SK-N-SH (cell line): ENCODE measurements around the gene ZGPAT. TPM values are rescaled to one million over a fixed set of nuclear protein-coding genes. Genes with fewer than 3 reads are reported as not detected.
A peak's percentile ranks its signal among the peaks of the same experiment; 100 is the strongest.

Experiments used
- CTCF ChIA-PET: fragments of 300-600, 350-600 bp; formaldehyde crosslinking; extraction: SDS; loops from one replicate; lab custom pipeline; 2021; lab: Yijun Ruan, JAX
- POLR2A ChIA-PET: fragments of 350-600 bp; sonication (Branson Sonifier 250); formaldehyde crosslinking; extraction: SDS; loops from one replicate; lab custom pipeline; 2020; ENCODE audit warnings: antibody characterized with exemption, inconsistent platforms; lab: Yijun Ruan, JAX
- DNase-seq: peaks from one replicate; pipeline ENCODE4 v3.0.0; 2012
- H2AFZ ChIP-seq: fragments of 200-600 bp; sonication (generic); 2 replicates; pipeline ENCODE4 v1.8.1; 2016; ENCODE audit warnings: antibody characterized with exemption, mild to moderate bottlenecking, low read depth
- H3F3A ChIP-seq: fragments of 200-600 bp; sonication (generic); replicated peaks from 2 replicates; pipeline ENCODE3; 2016; ENCODE audit warnings: antibody characterized with exemption, mild to moderate bottlenecking; ENCODE audit not compliant: insufficient read depth
- H3K27ac ChIP-seq, 2 experiments: fragments of 200-500 bp in 1 of 2; fragments of 200-600 bp in 1 of 2; sonication (Bioruptor generic) in 1 of 2; sonication (generic), shearing (Covaris generic) in 1 of 2; 2 replicates each; pipeline versions ENCODE4 v1.5.1 to v1.6.1; 2014 to 2016; ENCODE audit warnings: low read depth in 2 of 2, inconsistent platforms in 1 of 2, low read length in 1 of 2, mild to moderate bottlenecking in 1 of 2, mixed read lengths in 1 of 2
- H3K27me3 ChIP-seq: fragments of 200-600 bp; sonication (generic), shearing (Covaris generic); 2 replicates; pipeline ENCODE4 v1.6.1; 2016; ENCODE audit warnings: mixed run types; ENCODE audit not compliant: insufficient read depth
- H3K36me3 ChIP-seq, 2 experiments: fragments of 200-500 bp in 1 of 2; fragments of 200-600 bp in 1 of 2; sonication (Bioruptor generic) in 1 of 2; sonication (generic) in 1 of 2; replicated peaks in 1 of 2; 2 replicates each; pipeline versions ENCODE3 to v1.5.1; 2014 to 2016; ENCODE audit warnings: low read length in 1 of 2, mild to moderate bottlenecking in 1 of 2; ENCODE audit not compliant: insufficient read depth in 2 of 2, control insufficient read depth in 1 of 2
- H3K4me1 ChIP-seq, 2 experiments: fragments of 200-500 bp in 1 of 2; fragments of 200-600 bp in 1 of 2; sonication (Bioruptor generic) in 1 of 2; sonication (generic), shearing (Covaris generic) in 1 of 2; 2 replicates each; pipeline versions ENCODE4 v1.5.1 to v1.6.1; 2014 to 2016; ENCODE audit warnings: low read depth in 1 of 2, low read length in 1 of 2, mixed run types in 1 of 2; ENCODE audit not compliant: insufficient read depth in 2 of 2, control insufficient read depth in 1 of 2
- H3K4me2 ChIP-seq: fragments of 200-600 bp; sonication (generic), shearing (Covaris generic); 2 replicates; pipeline ENCODE4 v1.6.1; 2017; ENCODE audit warnings: mixed run types
- H3K4me3 ChIP-seq, 2 experiments: fragments of 200-500 bp in 1 of 2; fragments of 200-600 bp in 1 of 2; sonication (Bioruptor generic) in 1 of 2; sonication (generic), shearing (Covaris generic) in 1 of 2; 2 replicates each; pipeline versions ENCODE4 v1.5.1 to v1.8.1; 2014 to 2016; ENCODE audit warnings: low read depth in 2 of 2, inconsistent platforms in 1 of 2, low read length in 1 of 2, mild to moderate bottlenecking in 1 of 2, mixed read lengths in 1 of 2, moderate library complexity in 1 of 2
- H3K79me2 ChIP-seq: fragments of 200-600 bp; sonication (generic); 2 replicates; pipeline ENCODE4 v1.8.1; 2017; ENCODE audit warnings: mild to moderate bottlenecking; ENCODE audit not compliant: insufficient read depth
- H3K9ac ChIP-seq: fragments of 200-600 bp; sonication (generic); 2 replicates; pipeline ENCODE4 v1.6.1; 2017; ENCODE audit warnings: mixed run types
- H3K9me2 ChIP-seq: fragments of 200-600 bp; sonication (generic); 2 replicates; pipeline ENCODE4 v1.6.1; 2017; ENCODE audit warnings: mixed run types
- H3K9me3 ChIP-seq: fragments of 200-600 bp; sonication (generic); 2 replicates; pipeline ENCODE4 v1.6.1; 2017; ENCODE audit warnings: mixed run types, mild to moderate bottlenecking, moderate library complexity
- H4K20me1 ChIP-seq: fragments of 200-600 bp; sonication (generic); 2 replicates; pipeline ENCODE4 v1.6.1; 2017; ENCODE audit warnings: mild to moderate bottlenecking, mixed run types; ENCODE audit not compliant: insufficient read depth
- ELF1 ChIP-seq: IDR thresholded peaks from 2 replicates; pipeline ENCODE4 v1.4.0; 2012
- EP300 ChIP-seq, 2 experiments: IDR thresholded peaks; 2 replicates each; pipeline versions ENCODE4 v1.4.0 to v1.6.1; 2012; ENCODE audit warnings: borderline replicate concordance in 1 of 2, low read depth in 1 of 2, low read length in 1 of 2
- EZH2phosphoT487 ChIP-seq: fragments of 200-600 bp; sonication (generic); IDR thresholded peaks from 2 replicates; pipeline ENCODE4 v1.6.1; 2017; ENCODE audit warnings: low read depth, mixed run types, mild to moderate bottlenecking, antibody characterized with exemption, moderate library complexity, borderline replicate concordance
- FOXM1 ChIP-seq: IDR thresholded peaks from 2 replicates; pipeline ENCODE4 v1.4.0; 2012; ENCODE audit warnings: low read depth, mild to moderate bottlenecking
- GABPA ChIP-seq: IDR thresholded peaks from 2 replicates; pipeline ENCODE4 v1.4.0; 2012; ENCODE audit warnings: low read depth, mild to moderate bottlenecking
- MEF2A ChIP-seq: IDR thresholded peaks from 2 replicates; pipeline ENCODE4 v1.4.0; 2012; ENCODE audit warnings: low read depth, borderline replicate concordance
- MXI1 ChIP-seq: IDR thresholded peaks from 2 replicates; pipeline ENCODE4 v1.6.1; 2012; ENCODE audit warnings: mild to moderate bottlenecking, low read depth, low read length, improper control_type of control experiment
- NFIC ChIP-seq: IDR thresholded peaks from 2 replicates; pipeline ENCODE4 v1.4.0; 2012; ENCODE audit warnings: borderline replicate concordance
- NRF1 ChIP-seq: IDR thresholded peaks from 2 replicates; pipeline ENCODE4 v1.6.1; 2012; ENCODE audit warnings: low read depth, mild to moderate bottlenecking, low read length
- PBX3 ChIP-seq: IDR thresholded peaks from 2 replicates; pipeline ENCODE4; 2012
- POLR2AphosphoS5 ChIP-seq: IDR thresholded peaks from 2 replicates; pipeline ENCODE4 v1.6.1; 2012; ENCODE audit warnings: low read depth, low read length
- RXRA ChIP-seq: IDR thresholded peaks from 2 replicates; pipeline ENCODE4 v1.4.0; 2012; ENCODE audit warnings: low read depth, mild to moderate bottlenecking, borderline replicate concordance
- SIN3A ChIP-seq: IDR thresholded peaks from 2 replicates; pipeline ENCODE4 v1.6.1; 2012; ENCODE audit warnings: low read depth, mild to moderate bottlenecking, low read length, moderate library complexity, borderline replicate concordance
- SMC3 ChIP-seq: IDR thresholded peaks from 2 replicates; pipeline ENCODE4 v1.6.1; 2012; ENCODE audit warnings: low read depth, low read length, improper control_type of control experiment
- USF2 ChIP-seq: fragments of 150-350 bp; IDR thresholded peaks from 2 replicates; pipeline ENCODE4 v1.6.1; 2017; ENCODE audit warnings: antibody characterized with exemption, low read length, low read depth, borderline replicate concordance
- WGBS: methylation state at CpG from one replicate; pipeline ENCODE4 v1.1.6; 2017; ENCODE audit warnings: low lambda C conversion rate; 5-methylcytosine and 5-hydroxymethylcytosine counted together
- polyA plus RNA-seq, 3 experiments: library from polyadenylated mRNA; depleted of rRNA; stranded (reverse); fragments of >200 nt; gene quantifications; 2 replicates each; pipeline ENCODE4 v1.2.3, GENCODE V29; 2012
- TF ChIP-seq, protein P1 (sequence below): IDR thresholded peaks from 2 replicates; pipeline ENCODE4 v1.6.1; 2012; ENCODE audit warnings: mild to moderate bottlenecking, low read depth, low read length, moderate library complexity
- TF ChIP-seq, protein P2 (sequence below): fragments of 150-350 bp; IDR thresholded peaks from 2 replicates; pipeline ENCODE4 v1.6.1; 2016; ENCODE audit warnings: mild to moderate bottlenecking, low read depth, low read length

ZGPAT gene
- polyA plus RNA-seq, 1 of the 3 experiments (the other 2 are of a cell fraction), result 33.7 TPM

DNA sequence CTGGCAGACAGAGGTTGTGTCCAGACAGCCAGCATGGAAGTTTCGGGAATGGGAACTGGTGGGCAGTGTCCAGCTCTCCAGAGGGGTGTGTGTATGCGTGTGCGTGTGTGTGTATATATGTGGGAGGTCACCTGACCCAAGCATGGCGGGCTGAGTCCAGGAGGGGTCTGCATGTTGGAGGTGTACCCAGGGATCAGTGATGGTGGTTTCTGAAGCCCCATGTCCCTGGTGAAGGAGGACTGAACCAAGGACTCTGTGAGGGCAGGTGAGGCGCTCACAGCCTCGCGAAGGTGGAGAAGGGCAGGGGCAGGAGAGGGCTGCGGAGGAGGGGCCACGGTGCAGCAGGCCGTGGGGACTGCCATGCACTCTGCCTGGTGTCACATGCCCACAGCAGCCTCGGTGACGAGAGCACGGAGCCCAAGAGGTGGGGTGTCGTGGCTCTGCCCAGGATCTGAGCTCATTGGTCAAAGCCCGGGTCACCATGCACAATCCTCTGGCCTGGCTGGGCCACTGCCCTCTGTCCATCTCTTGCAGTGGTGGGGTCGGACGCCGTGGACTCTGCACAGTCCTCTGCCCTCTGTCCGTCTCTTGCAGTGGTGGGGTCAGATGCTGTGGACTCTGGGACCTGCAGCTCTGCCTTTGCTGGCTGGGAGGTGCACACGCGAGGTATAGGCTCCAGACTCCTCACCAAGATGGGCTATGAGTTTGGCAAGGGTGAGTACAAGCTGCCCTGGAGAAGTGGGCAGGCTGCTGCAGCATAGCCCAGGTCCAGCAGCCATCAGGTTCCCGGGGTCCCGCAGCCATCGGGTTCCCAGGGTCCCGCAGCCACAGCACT lies 26.5 kb downstream of the ZGPAT start:
- H3K79me2 ChIP-seq, result peaks cover 26% of the 10 kb centered on the region
- no peak overlapping the region for H3K9ac ChIP-seq
- no peaks in the 10 kb centered on the region for H3K9me3 ChIP-seq
- CTCF ChIA-PET, result no interaction called here
- TF ChIP-seq ELF1 (no peak), MEF2A (no peak), FOXM1 (no peak), GABPA (no peak), NRF1 (no peak), PBX3 (no peak), POLR2AphosphoS5 (0 out of 2 replicates have a peak, but pooled peaks have one; percentile 6)
- TF ChIP-seq, protein P1, sequence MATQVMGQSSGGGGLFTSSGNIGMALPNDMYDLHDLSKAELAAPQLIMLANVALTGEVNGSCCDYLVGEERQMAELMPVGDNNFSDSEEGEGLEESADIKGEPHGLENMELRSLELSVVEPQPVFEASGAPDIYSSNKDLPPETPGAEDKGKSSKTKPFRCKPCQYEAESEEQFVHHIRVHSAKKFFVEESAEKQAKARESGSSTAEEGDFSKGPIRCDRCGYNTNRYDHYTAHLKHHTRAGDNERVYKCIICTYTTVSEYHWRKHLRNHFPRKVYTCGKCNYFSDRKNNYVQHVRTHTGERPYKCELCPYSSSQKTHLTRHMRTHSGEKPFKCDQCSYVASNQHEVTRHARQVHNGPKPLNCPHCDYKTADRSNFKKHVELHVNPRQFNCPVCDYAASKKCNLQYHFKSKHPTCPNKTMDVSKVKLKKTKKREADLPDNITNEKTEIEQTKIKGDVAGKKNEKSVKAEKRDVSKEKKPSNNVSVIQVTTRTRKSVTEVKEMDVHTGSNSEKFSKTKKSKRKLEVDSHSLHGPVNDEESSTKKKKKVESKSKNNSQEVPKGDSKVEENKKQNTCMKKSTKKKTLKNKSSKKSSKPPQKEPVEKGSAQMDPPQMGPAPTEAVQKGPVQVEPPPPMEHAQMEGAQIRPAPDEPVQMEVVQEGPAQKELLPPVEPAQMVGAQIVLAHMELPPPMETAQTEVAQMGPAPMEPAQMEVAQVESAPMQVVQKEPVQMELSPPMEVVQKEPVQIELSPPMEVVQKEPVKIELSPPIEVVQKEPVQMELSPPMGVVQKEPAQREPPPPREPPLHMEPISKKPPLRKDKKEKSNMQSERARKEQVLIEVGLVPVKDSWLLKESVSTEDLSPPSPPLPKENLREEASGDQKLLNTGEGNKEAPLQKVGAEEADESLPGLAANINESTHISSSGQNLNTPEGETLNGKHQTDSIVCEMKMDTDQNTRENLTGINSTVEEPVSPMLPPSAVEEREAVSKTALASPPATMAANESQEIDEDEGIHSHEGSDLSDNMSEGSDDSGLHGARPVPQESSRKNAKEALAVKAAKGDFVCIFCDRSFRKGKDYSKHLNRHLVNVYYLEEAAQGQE, result no peak
- TF ChIP-seq, all 33 proteins: peak for 1
- H3K4me3 ChIP-seq, result no peak overlapping the region
- POLR2A ChIA-PET, result no interaction called here
- peaks cover 10 to 18% of the 10 kb centered on the region in 2 experiments for H3K36me3 ChIP-seq
- peaks cover 8% of the 10 kb centered on the region; the same call in 1 of the 2 replicates for H4K20me1 ChIP-seq
- H3F3A ChIP-seq, result peaks cover 18% of the 10 kb centered on the region
- no peak overlapping the region for H3K27ac ChIP-seq
- H3K27me3 ChIP-seq, result no peaks in the 10 kb centered on the region
- no peaks in the 10 kb centered on the region for H3K9me2 ChIP-seq
- H3K4me1 ChIP-seq, result peaks cover 0 to 3% of the 10 kb centered on the region in 2 experiments; a peak in 1 of 4 replicates
- no peak overlapping the region for H3K4me2 ChIP-seq
- H2AFZ ChIP-seq, result no peak overlapping the region
- DNase-seq, result peak; percentile 14
- WGBS, result 95% methylated on average over 19 of the region's 25 CpGs

DNA sequence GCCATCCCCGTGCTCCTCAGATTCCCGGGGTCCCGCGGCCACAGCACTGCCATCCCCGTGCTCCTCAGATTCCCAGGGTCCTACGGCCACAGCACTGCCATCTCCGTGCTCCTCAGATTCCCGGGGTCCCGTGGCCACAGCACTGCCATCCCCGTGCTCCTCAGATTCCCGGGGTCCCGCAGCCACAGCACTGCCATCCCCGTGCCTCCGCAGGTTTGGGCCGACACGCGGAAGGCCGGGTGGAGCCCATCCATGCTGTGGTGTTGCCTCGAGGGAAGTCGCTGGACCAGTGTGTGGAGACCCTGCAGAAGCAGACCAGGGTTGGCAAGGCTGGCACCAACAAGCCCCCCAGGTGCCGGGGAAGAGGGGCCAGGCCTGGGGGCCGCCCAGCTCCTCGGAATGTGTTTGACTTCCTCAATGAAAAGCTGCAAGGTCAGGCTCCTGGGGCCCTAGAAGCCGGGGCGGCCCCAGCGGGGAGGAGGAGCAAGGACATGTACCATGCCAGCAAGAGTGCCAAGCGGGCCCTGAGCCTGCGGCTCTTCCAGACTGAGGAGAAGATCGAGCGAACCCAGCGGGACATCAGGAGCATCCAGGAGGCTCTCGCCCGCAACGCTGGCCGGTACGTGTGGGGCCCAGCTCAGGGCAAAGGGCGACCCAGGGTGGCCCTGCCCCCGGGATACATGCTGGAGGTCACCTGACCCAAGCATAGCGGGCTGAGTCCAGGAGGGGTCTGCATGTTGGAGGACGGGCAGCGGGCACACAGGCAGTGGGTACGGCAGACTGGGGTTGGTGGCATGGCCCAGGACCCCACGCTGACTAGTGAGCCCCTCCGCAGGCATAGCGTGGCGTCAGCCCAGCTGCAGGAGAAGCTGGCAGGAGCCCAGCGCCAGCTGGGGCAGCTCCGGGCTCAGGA lies 27.4 kb downstream of the ZGPAT start:
- Histone ChIP-seq H4K20me1 (peaks cover 8% of the 10 kb centered on the region; the same call in 1 of the 2 replicates), H3K27me3 (no peaks in the 10 kb centered on the region), H3K4me3 (no peak overlapping the region), H3K9ac (no peak overlapping the region), H2AFZ (no peak overlapping the region), H3K27ac (no peak overlapping the region), H3K4me1 (peaks cover 0 to 3% of the 10 kb centered on the region in 2 experiments; a peak in 1 of 4 replicates), H3K36me3 (peaks cover 2 to 18% of the 10 kb centered on the region in 2 experiments), H3K9me3 (no peaks in the 10 kb centered on the region), H3F3A (peaks cover 17% of the 10 kb centered on the region), H3K79me2 (peaks cover 18% of the 10 kb centered on the region), H3K9me2 (no peaks in the 10 kb centered on the region), H3K4me2 (no peak overlapping the region)
- DNase-seq, result peak; percentile 22
- CTCF ChIA-PET, result interaction anchor here (1.4 kb wide), 1 partner anchor 10 kb away, joined by 3 read pairs; no protein-coding TSS in a partner anchor
- POLR2A ChIA-PET, result no interaction called here
- WGBS, result 96% methylated on average over 28 of the region's 48 CpGs
- TF ChIP-seq EZH2phosphoT487 (no peak), USF2 (no peak), NRF1 (no peak), SIN3A (no peak), SMC3 (no peak), RXRA (no peak), MXI1 (no peak), NFIC (no peak), MEF2A (no peak), EP300 (IDR thresholded peaks at IDR 0.05; ENCODE audit: borderline replicate concordance in 1 of 2, low read depth in 1 of 2, low read length in 1 of 2) (no peak)
- TF ChIP-seq, protein P2, sequence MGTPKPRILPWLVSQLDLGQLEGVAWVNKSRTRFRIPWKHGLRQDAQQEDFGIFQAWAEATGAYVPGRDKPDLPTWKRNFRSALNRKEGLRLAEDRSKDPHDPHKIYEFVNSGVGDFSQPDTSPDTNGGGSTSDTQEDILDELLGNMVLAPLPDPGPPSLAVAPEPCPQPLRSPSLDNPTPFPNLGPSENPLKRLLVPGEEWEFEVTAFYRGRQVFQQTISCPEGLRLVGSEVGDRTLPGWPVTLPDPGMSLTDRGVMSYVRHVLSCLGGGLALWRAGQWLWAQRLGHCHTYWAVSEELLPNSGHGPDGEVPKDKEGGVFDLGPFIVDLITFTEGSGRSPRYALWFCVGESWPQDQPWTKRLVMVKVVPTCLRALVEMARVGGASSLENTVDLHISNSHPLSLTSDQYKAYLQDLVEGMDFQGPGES, result no peak
